Activated CD8-positive, alpha-beta memory T cell treated with anti-CD3 and anti-CD28 coated beads, Interleukin-2, amount 50 U/mL, for 4 hours (primary cell): ENCODE results near the gene SLC35A4.
"Not testable (repeated sequence)": the region's sequence is repeated elsewhere in the genome, so short reads cannot be mapped to it uniquely, and the experiment has no call there.

Source experiments
- DNase-seq: peaks from one replicate; pipeline ENCODE4 v3.0.0-alpha.2; 2020

The SLC35A4 gene

DNA sequence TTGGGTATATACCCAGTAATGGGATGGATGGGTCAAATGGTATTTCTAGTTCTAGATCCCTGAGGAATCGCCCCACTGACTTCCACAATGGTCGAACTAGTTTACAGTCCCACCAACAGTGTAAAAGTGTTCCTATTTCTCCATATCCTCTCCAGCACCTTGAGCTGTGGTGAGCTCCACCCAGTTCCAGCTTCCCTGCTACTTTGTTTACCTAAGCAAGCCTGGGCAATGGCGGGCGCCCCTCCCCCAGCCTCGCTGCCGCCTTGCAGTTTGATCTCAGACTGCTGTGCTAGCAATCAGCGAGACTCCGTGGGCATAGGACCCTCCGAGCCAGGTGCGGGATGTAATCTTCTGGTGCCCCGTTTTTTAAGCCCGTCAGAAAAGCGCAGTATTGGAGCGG is 28.4 kb downstream of the SLC35A4 start:
- DNase-seq: not testable (repeated sequence)

DNA sequence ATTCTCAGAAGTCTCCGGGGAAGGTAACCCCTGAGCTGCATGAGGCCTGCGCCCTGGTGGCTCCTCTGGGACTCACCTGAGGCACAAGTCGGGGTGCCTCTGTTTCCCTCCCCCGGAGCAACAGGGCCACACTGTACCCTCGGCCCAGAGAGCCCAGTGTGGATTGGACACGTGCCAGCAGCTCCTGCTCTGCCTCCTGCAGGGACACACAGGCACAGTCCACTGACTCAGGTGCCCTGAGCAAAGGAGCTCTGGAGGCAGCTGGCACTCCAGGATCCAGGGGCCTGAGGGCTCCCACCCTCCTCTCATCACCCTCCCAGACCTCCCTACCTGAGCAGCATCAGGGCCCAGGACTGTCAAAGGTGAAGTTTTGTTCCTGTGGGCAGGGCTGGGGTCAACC is 29.5 kb downstream of the SLC35A4 start:
- no peak for DNase-seq

- DNase-seq: no peak
Measured at GRCh38 chr5:140595538-140596300, 31.1 kb downstream of the SLC35A4 start.

DNA sequence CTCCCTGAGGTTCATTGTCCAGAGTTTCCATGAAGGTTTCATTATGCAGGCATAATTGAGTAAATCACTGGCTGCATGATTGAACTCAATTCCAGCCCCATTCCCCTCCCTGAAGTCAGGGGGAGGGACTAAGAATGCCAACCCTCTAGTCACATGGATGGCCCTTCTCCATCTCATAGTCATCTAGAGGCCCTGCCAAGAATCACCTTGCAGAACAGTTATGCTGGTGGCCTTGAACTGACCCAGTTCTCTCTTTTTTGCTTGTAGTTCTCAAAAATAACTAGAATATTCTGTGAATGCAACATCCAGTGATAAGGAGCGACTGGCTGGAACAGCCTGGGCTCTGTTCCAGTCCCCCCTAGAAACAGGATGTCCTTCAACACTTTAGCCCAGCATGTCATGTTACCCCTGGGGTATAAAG is 31.7 kb downstream of the SLC35A4 start:
- no peak for DNase-seq

DNA sequence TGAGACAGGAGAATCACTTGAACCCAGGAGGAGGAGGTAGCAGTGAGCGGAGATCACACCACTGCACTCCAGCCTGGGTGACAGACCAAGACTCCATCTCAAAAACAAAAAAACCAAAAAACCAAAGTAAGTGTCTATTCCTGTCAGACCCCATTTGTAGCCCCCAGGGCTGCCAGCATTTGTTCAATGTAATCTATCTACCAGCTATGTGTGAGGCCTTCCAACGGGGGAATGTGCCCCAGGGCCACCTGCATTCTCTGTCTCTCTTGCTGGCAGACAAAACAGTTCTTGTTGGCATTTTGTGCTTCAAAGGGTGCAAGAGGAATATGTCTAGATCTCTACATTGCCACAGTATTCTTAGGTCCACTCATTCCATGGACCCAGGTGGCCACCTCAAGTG is 34.2 kb downstream of the SLC35A4 start:
- no peak for DNase-seq

GRCh38 chr5:140600096-140600495 is 35.5 kb downstream of the SLC35A4 start:
- DNase-seq: no peak

GRCh38 chr5:140602147-140602546 is 37.5 kb downstream of the SLC35A4 start:
- no peak for DNase-seq

DNA sequence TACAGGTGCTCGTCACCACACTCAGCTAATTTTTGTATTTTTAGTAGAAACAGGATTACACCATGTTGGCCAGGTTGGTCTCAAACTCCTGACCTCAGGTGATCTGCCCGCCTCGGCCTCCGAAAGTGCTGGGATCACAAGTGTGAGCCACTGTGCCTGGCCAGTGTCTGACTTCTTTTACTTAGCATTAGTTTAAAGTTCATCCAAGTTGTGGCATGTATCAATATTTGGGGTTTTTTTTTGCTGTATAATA is 38.7 kb downstream of the SLC35A4 start:
- not testable (repeated sequence) for DNase-seq

- no peak for DNase-seq
Measured at GRCh38 chr5:140603734-140604133, 39.1 kb downstream of the SLC35A4 start.

DNA sequence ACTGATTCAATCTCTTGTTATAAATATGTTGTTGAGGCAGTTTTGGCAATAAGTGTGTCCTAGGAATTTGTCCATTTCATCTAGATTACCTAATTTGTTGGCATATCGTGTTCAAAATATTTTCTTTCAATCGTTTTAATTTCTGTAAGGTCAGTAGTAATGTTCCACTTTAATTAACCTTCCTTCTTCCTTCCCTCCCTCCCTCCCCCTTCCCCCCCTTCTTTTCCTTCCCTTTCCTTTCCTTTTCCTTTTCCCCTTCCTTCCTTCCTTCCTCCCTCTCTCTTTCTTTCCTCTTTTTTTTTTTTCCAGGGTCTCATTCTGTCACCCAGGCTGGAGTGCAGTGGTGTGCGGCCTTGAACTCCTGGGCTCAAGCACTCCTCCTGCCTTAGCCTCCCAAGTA is 41.3 kb downstream of the SLC35A4 start:
- DNase-seq: no peak

DNA sequence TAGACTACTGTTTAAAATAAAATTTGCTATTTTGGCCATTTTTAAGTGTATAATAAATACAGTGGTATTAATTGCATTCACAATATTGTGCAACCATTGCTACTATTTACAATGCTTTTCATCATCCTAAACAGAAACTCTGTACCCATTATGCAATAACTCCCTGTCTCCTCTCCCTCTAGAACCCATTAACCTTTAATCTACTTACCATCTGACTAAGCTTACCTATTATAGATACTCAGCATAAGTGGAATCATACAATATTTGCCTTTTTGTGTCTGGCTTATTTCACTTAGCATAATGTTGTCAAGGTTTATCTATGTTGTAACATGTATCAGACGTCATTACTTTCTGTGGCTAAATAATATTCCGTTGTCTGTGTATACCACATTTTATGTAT is 42.4 kb downstream of the SLC35A4 start:
- no peak for DNase-seq

- DNase-seq: no peak
Measured at GRCh38 chr5:140608722-140609121, 44.1 kb downstream of the SLC35A4 start.

DNA sequence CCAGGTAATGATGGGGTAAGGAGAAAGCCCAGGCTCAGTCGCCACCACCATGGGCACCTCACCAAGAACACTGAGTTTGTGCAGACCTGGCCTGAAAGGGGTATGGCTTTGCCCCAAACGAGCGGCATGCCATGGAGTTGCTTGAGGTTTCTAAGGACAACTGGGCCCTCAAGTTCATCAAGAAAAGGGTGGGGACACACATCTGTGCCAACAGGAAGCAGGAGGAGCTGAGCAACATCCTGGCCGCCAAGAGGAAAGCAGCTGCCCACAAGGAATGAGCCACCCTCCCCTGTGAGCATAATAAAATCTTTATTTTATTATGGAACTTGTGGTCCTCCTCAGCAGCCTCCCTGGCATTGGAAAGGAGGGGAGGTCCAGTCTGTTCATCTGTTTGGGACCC is 44.5 kb downstream of the SLC35A4 start:
- DNase-seq: no peak

GRCh38 chr5:140611020-140611521 is 46.4 kb downstream of the SLC35A4 start:
- DNase-seq: no peak
